GM23338 (cell line): ENCODE data around the gene FAM209A. TPM values are rescaled to one million over a fixed set of nuclear protein-coding genes. Genes with fewer than 3 reads are reported as not detected.

ENCODE experiments used
- ATAC-seq: fragments of 200-7000 bp; cut with Tn5 transposase; 3 replicates; pipeline ENCODE4 v1.9.1; 2020
- DNase-seq: peaks from one replicate; pipeline ENCODE4 v3.0.0-alpha.2; 2015; ENCODE audit warnings: low spot score
- H2AFZ ChIP-seq: fragments of 200-600 bp; sonication (generic); 2 replicates; pipeline ENCODE4 v1.8.0; 2016; ENCODE audit warnings: antibody characterized with exemption, mild to moderate bottlenecking, moderate library complexity
- H3F3A ChIP-seq: fragments of 200-600 bp; sonication (generic); replicated peaks from 2 replicates; pipeline ENCODE4 v1.8.0; 2017; ENCODE audit warnings: antibody characterized with exemption, mixed run types, low read depth
- H3K27ac ChIP-seq: fragments of 200-600 bp; sonication (generic); 2 replicates; pipeline ENCODE4 v1.6.1; 2016; ENCODE audit warnings: low read depth
- H3K27me3 ChIP-seq: fragments of 200-600 bp; sonication (generic); 2 replicates; pipeline ENCODE4 v1.8.0; 2016; ENCODE audit warnings: mild to moderate bottlenecking, mixed run types, moderate library complexity; ENCODE audit not compliant: insufficient read depth
- H3K36me3 ChIP-seq: fragments of 200-600 bp; sonication (generic); 2 replicates; pipeline ENCODE4 v1.8.0; 2016; ENCODE audit warnings: mild to moderate bottlenecking; ENCODE audit not compliant: insufficient read depth
- H3K4me1 ChIP-seq: fragments of 200-600 bp; sonication (generic); 2 replicates; pipeline ENCODE4 v1.8.0; 2016; ENCODE audit warnings: mild to moderate bottlenecking, moderate library complexity; ENCODE audit not compliant: insufficient read depth
- H3K4me2 ChIP-seq: fragments of 200-600 bp; sonication (generic); 2 replicates; pipeline ENCODE4 v1.7.1; 2017; ENCODE audit warnings: mixed run types
- H3K4me3 ChIP-seq: fragments of 200-600 bp; sonication (generic); 2 replicates; pipeline ENCODE4 v1.6.1; 2016; ENCODE audit warnings: mixed run types
- H3K79me2 ChIP-seq: fragments of 200-600 bp; sonication (generic); replicated peaks from 2 replicates; pipeline ENCODE4 v1.8.0; 2017; ENCODE audit warnings: mild to moderate bottlenecking; ENCODE audit not compliant: insufficient read depth
- H3K9me2 ChIP-seq: fragments of 200-600 bp; sonication (generic); 2 replicates; pipeline ENCODE4 v1.8.0; 2017; ENCODE audit not compliant: insufficient read depth
- H4K20me1 ChIP-seq: fragments of 200-600 bp; sonication (generic); replicated peaks from 2 replicates; pipeline ENCODE4 v1.8.0; 2017; ENCODE audit warnings: mild to moderate bottlenecking; ENCODE audit not compliant: insufficient read depth
- H3K27ac Mint-ChIP-seq: 2 replicates; pipeline ENCODE4 v1.8.0; 2020; ENCODE audit warnings: inconsistent platforms, mild to moderate bottlenecking, moderate library complexity, mixed read lengths
- H3K27me3 Mint-ChIP-seq: 3 replicates; pipeline ENCODE4 v1.8.0; 2022; ENCODE audit warnings: low read depth, mild to moderate bottlenecking, moderate library complexity, mixed read lengths, inconsistent platforms; ENCODE audit not compliant: insufficient read depth, poor library complexity
- H3K36me3 Mint-ChIP-seq: 3 replicates; pipeline ENCODE4 v1.8.0; 2021; ENCODE audit warnings: low read depth, mild to moderate bottlenecking, inconsistent platforms, moderate library complexity, mixed read lengths
- H3K4me1 Mint-ChIP-seq: 3 replicates; pipeline ENCODE4 v1.8.0; 2020; ENCODE audit warnings: mild to moderate bottlenecking, inconsistent platforms, mixed read lengths
- H3K4me3 Mint-ChIP-seq: 3 replicates; pipeline ENCODE4 v1.8.0; 2021; ENCODE audit warnings: moderate library complexity, mild to moderate bottlenecking, inconsistent platforms, mixed read lengths
- H3K9me3 Mint-ChIP-seq: 3 replicates; pipeline ENCODE4 v1.8.0; 2020; ENCODE audit warnings: moderate library complexity, mild to moderate bottlenecking, inconsistent platforms, mixed read lengths
- CREB1 ChIP-seq: fragments of 250-450 bp; sonication (Bioruptor Pico); IDR thresholded peaks from 2 replicates; pipeline ENCODE4 v1.5.0; 2020; ENCODE audit warnings: low read depth, mild to moderate bottlenecking, moderate library complexity
- EZH2phosphoT487 ChIP-seq: fragments of 200-600 bp; sonication (generic); IDR thresholded peaks from one replicate; pipeline ENCODE4 v1.8.1; 2018; ENCODE audit warnings: antibody characterized with exemption; ENCODE audit not compliant: unreplicated experiment
- JUNB ChIP-seq: IDR thresholded peaks from one replicate; pipeline ENCODE4 v1.6.1; 2016; ENCODE audit warnings: antibody characterized with exemption; ENCODE audit not compliant: unreplicated experiment
- NANOG ChIP-seq: IDR thresholded peaks from 2 replicates; pipeline ENCODE4 v1.6.1; 2016; ENCODE audit warnings: antibody characterized with exemption, borderline replicate concordance
- STAT1 ChIP-seq: IDR thresholded peaks from one replicate; pipeline ENCODE4 v1.6.1; 2016; ENCODE audit warnings: antibody characterized with exemption; ENCODE audit not compliant: unreplicated experiment
- polyA plus RNA-seq: library from polyadenylated mRNA; unstranded; fragments of >200 nt; fragmentation: Nextera tagmentation; extraction: Ambion mirVana; gene quantifications from 2 replicates; pipeline ENCODE4 v1.2.1, GENCODE V29; 2016
- total RNA-seq: library from RNA; depleted of rRNA; stranded (reverse); fragments of >200 nt; shearing (Covaris generic); gene quantifications from 2 replicates; pipeline ENCODE4 v1.2.3, GENCODE V29; 2014
- TF ChIP-seq, protein P1 (sequence below): IDR thresholded peaks from 2 replicates; pipeline ENCODE4 v1.6.1; 2016; ENCODE audit warnings: antibody characterized with exemption
- TF ChIP-seq, protein P2 (sequence below), 2 experiments: fragments of 200-600 bp in 1 of 2; sonication (generic) in 1 of 2; conservative IDR thresholded peaks; 2 replicates each; pipeline versions ENCODE4 v1.5.1 to v1.6.1; 2016 to 2017; ENCODE audit warnings: antibody characterized with exemption in 2 of 2, low read depth in 2 of 2, mild to moderate bottlenecking in 2 of 2, moderate library complexity in 1 of 2
- TF ChIP-seq, protein P3 (sequence below): IDR thresholded peaks from one replicate; pipeline ENCODE4 v1.6.1; 2018; ENCODE audit warnings: antibody characterized with exemption; ENCODE audit not compliant: unreplicated experiment
- TF ChIP-seq, protein P4 (sequence below): fragments of 250-450 bp; sonication (Bioruptor Pico); IDR thresholded peaks from 2 replicates; pipeline ENCODE4 v1.5.0; 2020; ENCODE audit warnings: mild to moderate bottlenecking, moderate library complexity

Gene FAM209A
- total and polyA plus RNA-seq, 2 experiments from 2014 or later = not detected

DNA sequence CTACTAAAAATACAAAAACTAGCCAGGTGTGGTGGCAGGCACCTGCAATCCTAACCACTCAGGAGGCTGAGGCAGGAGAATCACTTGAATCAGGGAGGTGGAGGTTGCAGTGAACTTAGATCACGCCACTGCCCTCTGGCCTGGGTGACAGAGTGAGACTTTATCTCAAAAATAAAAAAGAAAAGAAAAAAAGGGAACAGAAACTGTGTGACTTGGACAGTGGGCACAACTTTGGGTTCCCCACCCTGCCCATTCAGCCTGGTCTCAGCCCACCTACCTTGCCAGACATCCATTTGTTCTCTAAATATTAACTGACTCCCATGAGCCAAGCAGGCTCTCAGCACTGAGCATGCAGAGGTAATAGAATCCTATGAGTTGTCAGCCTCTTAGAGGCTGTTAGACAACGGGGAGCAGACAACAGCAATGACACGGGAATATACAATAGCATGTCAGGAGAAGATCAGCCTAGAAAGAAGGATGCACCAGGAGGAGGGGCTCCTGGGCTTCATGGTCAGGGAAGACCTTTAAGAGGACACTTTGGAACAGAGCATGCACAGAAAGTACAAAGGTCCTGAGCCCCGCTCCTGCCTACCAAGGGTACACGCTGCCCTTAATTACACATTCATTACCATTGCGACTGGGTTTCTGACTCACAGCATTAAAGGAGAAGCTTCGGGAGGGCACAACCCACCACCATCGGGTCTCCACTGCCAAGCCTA is 28.5 kb downstream of the FAM209A start:
- Histone ChIP-seq H3K79me2 (no peaks in the 10 kb centered on the region), H2AFZ (no peak overlapping the region), H3K9me2 (no peaks in the 10 kb centered on the region), H4K20me1 (no peaks in the 10 kb centered on the region), H3F3A (no peaks in the 10 kb centered on the region), H3K4me3 (no peak overlapping the region), H3K36me3 (no peaks in the 10 kb centered on the region), H3K27ac (no peak overlapping the region), H3K4me2 (no peak overlapping the region), H3K4me1 (no peaks in the 10 kb centered on the region), H3K27me3 (no peaks in the 10 kb centered on the region)
- Mint-ChIP-seq H3K4me1 (peaks cover 6% of the 10 kb centered on the region), H3K9me3 (peaks cover 8% of the 10 kb centered on the region), H3K4me3 (no peak overlapping the region), H3K36me3 (no peaks in the 10 kb centered on the region), H3K27me3 (peaks cover 6% of the 10 kb centered on the region), H3K27ac (no peak overlapping the region)
- TF ChIP-seq EZH2phosphoT487 (no peak), NANOG (no peak), JUNB (no peak), CREB1 (CRISPR knock-in tag) (no peak), STAT1 (no peak)
- TF ChIP-seq, protein P1, sequence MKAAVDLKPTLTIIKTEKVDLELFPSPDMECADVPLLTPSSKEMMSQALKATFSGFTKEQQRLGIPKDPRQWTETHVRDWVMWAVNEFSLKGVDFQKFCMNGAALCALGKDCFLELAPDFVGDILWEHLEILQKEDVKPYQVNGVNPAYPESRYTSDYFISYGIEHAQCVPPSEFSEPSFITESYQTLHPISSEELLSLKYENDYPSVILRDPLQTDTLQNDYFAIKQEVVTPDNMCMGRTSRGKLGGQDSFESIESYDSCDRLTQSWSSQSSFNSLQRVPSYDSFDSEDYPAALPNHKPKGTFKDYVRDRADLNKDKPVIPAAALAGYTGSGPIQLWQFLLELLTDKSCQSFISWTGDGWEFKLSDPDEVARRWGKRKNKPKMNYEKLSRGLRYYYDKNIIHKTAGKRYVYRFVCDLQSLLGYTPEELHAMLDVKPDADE = no peak
- TF ChIP-seq, protein P2, sequence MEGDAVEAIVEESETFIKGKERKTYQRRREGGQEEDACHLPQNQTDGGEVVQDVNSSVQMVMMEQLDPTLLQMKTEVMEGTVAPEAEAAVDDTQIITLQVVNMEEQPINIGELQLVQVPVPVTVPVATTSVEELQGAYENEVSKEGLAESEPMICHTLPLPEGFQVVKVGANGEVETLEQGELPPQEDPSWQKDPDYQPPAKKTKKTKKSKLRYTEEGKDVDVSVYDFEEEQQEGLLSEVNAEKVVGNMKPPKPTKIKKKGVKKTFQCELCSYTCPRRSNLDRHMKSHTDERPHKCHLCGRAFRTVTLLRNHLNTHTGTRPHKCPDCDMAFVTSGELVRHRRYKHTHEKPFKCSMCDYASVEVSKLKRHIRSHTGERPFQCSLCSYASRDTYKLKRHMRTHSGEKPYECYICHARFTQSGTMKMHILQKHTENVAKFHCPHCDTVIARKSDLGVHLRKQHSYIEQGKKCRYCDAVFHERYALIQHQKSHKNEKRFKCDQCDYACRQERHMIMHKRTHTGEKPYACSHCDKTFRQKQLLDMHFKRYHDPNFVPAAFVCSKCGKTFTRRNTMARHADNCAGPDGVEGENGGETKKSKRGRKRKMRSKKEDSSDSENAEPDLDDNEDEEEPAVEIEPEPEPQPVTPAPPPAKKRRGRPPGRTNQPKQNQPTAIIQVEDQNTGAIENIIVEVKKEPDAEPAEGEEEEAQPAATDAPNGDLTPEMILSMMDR (conservative IDR thresholded peaks at IDR 0.05; ENCODE audit: low read depth in 2 of 2) = no peak
- TF ChIP-seq, protein P3, sequence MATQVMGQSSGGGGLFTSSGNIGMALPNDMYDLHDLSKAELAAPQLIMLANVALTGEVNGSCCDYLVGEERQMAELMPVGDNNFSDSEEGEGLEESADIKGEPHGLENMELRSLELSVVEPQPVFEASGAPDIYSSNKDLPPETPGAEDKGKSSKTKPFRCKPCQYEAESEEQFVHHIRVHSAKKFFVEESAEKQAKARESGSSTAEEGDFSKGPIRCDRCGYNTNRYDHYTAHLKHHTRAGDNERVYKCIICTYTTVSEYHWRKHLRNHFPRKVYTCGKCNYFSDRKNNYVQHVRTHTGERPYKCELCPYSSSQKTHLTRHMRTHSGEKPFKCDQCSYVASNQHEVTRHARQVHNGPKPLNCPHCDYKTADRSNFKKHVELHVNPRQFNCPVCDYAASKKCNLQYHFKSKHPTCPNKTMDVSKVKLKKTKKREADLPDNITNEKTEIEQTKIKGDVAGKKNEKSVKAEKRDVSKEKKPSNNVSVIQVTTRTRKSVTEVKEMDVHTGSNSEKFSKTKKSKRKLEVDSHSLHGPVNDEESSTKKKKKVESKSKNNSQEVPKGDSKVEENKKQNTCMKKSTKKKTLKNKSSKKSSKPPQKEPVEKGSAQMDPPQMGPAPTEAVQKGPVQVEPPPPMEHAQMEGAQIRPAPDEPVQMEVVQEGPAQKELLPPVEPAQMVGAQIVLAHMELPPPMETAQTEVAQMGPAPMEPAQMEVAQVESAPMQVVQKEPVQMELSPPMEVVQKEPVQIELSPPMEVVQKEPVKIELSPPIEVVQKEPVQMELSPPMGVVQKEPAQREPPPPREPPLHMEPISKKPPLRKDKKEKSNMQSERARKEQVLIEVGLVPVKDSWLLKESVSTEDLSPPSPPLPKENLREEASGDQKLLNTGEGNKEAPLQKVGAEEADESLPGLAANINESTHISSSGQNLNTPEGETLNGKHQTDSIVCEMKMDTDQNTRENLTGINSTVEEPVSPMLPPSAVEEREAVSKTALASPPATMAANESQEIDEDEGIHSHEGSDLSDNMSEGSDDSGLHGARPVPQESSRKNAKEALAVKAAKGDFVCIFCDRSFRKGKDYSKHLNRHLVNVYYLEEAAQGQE = no peak
- no peak for ATAC-seq
- DNase-seq = no peak

DNA sequence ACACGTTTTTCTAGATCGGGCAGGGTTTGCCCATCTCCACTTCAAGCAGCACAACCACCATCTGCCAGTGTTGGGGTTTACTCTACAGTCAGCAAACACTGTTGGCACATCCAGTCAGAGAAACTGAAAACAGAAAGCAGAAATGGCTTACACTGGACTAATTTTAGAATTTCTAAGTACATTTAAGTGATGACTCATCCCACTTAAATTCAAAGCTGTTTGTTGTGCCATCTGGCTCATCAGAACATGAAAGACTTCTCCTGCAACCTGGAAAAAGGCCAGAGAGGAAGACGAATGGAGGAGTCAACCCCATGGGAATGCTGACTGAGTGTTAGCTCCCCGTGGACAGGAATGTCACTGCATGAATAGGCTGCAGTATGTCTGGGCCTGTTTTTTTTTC is 30.3 kb downstream of the FAM209A start:
- Histone ChIP-seq H3K4me3 (no peak overlapping the region), H3K79me2 (no peaks in the 10 kb centered on the region), H3K27me3 (no peaks in the 10 kb centered on the region), H3K36me3 (no peaks in the 10 kb centered on the region), H3K27ac (no peak overlapping the region), H4K20me1 (no peaks in the 10 kb centered on the region), H2AFZ (peak overlapping the region; percentile 18; the same call in 1 of the 2 replicates), H3K4me1 (no peaks in the 10 kb centered on the region), H3K9me2 (no peaks in the 10 kb centered on the region), H3K4me2 (no peak overlapping the region), H3F3A (no peaks in the 10 kb centered on the region)
- Mint-ChIP-seq H3K9me3 (no peaks in the 10 kb centered on the region), H3K4me3 (no peak overlapping the region), H3K27me3 (peaks cover 6% of the 10 kb centered on the region), H3K4me1 (peaks cover 6% of the 10 kb centered on the region), H3K36me3 (no peaks in the 10 kb centered on the region), H3K27ac (peak overlapping the region; percentile 56; the same call in 1 of the 2 replicates)
- ATAC-seq = peak; percentile 55
- peak; percentile 49 for DNase-seq
- TF ChIP-seq, protein P4, sequence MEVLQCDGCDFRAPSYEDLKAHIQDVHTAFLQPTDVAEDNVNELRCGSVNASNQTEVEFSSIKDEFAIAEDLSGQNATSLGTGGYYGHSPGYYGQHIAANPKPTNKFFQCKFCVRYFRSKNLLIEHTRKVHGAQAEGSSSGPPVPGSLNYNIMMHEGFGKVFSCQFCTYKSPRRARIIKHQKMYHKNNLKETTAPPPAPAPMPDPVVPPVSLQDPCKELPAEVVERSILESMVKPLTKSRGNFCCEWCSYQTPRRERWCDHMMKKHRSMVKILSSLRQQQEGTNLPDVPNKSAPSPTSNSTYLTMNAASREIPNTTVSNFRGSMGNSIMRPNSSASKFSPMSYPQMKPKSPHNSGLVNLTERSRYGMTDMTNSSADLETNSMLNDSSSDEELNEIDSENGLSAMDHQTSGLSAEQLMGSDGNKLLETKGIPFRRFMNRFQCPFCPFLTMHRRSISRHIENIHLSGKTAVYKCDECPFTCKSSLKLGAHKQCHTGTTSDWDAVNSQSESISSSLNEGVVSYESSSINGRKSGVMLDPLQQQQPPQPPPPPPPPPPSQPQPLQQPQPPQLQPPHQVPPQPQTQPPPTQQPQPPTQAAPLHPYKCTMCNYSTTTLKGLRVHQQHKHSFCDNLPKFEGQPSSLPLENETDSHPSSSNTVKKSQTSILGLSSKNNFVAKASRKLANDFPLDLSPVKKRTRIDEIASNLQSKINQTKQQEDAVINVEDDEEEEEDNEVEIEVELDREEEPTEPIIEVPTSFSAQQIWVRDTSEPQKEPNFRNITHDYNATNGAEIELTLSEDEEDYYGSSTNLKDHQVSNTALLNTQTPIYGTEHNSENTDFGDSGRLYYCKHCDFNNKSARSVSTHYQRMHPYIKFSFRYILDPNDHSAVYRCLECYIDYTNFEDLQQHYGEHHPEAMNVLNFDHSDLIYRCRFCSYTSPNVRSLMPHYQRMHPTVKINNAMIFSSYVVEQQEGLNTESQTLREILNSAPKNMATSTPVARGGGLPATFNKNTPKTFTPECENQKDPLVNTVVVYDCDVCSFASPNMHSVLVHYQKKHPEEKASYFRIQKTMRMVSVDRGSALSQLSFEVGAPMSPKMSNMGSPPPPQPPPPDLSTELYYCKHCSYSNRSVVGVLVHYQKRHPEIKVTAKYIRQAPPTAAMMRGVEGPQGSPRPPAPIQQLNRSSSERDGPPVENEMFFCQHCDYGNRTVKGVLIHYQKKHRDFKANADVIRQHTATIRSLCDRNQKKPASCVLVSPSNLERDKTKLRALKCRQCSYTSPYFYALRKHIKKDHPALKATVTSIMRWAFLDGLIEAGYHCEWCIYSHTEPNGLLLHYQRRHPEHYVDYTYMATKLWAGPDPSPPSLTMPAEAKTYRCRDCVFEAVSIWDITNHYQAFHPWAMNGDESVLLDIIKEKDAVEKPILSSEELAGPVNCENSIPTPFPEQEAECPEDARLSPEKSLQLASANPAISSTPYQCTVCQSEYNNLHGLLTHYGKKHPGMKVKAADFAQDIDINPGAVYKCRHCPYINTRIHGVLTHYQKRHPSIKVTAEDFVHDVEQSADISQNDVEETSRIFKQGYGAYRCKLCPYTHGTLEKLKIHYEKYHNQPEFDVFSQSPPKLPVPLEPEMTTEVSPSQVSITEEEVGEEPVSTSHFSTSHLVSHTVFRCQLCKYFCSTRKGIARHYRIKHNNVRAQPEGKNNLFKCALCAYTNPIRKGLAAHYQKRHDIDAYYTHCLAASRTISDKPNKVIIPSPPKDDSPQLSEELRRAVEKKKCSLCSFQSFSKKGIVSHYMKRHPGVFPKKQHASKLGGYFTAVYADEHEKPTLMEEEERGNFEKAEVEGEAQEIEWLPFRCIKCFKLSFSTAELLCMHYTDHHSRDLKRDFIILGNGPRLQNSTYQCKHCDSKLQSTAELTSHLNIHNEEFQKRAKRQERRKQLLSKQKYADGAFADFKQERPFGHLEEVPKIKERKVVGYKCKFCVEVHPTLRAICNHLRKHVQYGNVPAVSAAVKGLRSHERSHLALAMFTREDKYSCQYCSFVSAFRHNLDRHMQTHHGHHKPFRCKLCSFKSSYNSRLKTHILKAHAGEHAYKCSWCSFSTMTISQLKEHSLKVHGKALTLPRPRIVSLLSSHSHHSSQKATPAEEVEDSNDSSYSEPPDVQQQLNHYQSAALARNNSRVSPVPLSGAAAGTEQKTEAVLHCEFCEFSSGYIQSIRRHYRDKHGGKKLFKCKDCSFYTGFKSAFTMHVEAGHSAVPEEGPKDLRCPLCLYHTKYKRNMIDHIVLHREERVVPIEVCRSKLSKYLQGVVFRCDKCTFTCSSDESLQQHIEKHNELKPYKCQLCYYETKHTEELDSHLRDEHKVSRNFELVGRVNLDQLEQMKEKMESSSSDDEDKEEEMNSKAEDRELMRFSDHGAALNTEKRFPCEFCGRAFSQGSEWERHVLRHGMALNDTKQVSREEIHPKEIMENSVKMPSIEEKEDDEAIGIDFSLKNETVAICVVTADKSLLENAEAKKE = 0 out of 2 replicates have a peak, but pooled peaks have one; percentile 18
- no peak for TF ChIP-seq JUNB
